SW480 (cell line): ENCODE data around the gene GFOD1.
"Not testable (repeated sequence)": the region's sequence is repeated elsewhere in the genome, so short reads cannot be mapped to it uniquely, and the experiment has no call there.

Source experiments
- DNase-seq: peaks from one replicate; pipeline ENCODE4 v3.0.0-alpha.2; 2016; ENCODE audit warnings: low spot score

GFOD1 gene

DNA sequence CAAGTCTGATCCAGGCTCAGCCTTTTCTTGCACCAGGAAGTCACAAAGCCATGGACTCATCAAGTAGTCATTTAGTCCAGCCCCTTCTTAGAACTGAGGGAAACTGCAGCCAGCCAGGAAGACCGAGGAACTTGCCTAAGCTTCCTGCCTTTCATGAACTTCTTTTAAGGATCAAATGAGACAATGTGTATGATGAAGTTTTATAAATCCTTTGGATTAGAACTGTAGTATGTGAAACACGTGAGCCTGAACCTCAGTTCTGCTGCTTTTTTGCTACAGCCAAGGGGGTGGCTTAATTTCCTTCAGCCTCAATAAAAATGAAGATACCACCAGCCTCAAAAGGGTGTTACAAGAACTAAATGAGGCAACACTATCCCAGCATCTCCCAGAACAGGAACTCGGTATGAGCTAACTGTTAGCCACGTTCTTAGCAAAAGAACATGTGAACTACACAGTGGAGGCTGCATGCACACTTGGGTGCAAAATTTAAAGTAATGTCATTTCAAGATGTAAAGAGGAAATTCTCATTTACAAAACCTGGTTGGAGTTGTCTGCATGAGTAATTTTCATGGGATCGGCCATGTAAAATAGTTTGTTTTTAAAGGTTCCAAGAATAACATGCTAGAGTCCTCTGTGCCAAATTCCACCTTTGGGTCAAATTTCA is 83.0 kb downstream of the GFOD1 start:
- no peak for DNase-seq

- DNase-seq = no peak
Observed at GRCh38 chr6:13402711-13403110, 84.7 kb downstream of the GFOD1 start.

DNA sequence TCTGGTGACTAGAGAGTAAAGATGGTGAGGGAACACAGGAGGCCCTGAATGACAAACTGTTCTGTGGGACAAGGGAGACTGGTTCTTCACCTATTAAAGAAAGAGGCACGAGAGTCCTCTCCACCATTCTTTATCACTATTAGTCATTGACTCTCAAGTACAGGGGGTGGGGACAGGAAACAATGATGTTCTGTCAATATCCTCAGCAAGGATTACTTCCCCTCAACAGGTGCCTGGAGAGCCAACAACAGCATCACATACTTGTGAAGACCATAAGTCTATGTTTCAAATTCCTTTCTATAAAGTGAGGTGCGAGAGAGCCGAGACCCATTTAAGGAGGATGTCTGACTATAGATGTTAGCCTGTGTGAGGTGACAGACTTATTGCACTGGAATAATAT is 86.6 kb downstream of the GFOD1 start:
- no peak for DNase-seq

- no peak for DNase-seq
Observed at GRCh38 chr6:13398421-13398994, 88.9 kb downstream of the GFOD1 start.

DNA sequence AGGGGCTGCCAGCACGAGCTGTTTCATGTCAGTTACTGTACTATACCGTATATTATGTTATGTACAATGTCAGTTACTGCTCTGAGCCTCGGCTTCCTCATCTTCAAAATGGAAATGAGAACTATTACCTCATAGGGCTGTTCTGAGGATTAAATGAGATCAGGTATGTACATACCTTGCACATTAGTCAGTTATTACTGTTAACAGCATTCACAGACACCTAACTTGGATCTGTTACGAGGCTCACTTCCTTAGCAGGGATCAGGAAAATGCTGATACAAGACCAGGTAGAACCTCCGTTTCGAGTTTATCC is 89.4 kb downstream of the GFOD1 start:
- no peak for DNase-seq

DNA sequence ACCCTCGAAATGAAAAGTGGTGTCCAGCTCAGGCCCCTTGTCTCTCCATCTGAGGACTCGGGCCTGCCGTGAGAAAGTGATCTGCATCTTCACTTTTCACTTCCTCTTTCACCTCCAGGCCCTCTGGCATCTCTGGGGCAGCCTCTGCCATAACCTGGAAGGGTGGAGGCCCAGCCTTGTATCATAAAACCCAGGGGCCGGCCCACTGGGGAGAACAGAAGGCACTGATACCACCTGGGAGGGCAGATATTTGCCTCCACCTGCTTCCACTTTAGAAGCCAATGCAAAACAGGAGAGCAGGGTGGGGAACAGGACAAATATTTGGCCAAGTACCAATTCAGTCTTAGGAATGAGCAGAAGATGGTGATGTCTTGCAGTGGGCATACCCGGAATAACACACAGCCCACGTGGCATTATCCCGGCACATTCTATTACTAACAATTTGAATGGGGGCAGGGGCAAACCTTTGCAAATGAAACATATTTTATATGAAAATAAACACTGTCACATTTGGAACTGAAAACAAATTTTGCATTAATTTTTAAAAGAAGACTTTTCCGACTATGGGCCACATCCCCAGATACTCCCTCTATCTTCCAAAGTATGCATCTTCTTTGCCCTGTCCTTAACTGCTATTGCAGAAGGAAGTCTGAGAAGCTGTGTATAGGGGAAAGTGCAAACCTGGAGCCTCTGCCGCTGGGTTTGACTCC is 89.9 kb downstream of the GFOD1 start:
- no peak for DNase-seq

GRCh38 chr6:13396241-13396792 is 91.1 kb downstream of the GFOD1 start:
- no peak for DNase-seq

DNA sequence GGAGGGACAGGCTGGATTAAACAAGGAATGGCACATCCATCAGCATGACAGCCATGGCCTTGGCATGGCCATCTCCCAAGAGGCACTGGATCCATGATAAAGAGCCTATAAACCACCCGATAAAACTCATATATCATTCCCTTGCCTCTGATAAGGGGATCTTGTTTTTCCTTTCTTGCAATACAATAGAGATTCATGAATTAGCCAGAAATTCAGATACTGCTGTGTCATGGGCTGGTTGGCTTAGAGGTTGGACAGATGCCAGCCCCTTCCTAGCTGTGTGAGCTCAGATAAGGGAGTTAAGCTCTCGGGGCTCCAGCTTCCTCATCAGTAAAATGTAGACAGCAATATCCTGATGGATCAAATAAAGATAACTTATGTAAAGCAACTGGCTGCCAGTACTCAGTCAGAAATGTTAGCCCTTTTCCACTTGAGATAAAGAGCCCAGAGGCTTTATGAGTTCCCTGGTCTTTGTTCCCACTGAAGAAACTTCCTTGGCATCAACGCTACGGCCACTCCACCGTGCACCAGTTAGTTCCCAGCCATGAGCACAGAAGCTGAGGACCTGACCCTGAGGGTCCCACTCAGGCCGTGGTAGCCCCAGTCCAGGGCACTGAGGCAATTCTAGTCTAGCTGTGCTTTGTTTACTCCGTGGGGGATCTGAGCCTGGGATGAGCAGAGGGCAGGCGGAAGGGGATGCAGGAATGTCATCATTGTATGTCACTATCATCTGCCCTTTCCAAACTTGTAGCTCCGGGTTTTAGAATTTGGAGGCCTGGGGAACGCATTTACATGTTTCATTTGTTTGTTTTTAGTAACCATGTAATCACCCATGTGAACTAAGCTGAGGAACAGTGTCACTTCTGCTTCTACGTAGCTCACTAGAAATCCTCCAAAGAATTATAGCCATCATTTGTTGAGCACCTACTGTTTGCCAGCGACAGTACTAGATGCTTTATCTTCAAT is 91.8 kb downstream of the GFOD1 start:
- DNase-seq = no peak

DNA sequence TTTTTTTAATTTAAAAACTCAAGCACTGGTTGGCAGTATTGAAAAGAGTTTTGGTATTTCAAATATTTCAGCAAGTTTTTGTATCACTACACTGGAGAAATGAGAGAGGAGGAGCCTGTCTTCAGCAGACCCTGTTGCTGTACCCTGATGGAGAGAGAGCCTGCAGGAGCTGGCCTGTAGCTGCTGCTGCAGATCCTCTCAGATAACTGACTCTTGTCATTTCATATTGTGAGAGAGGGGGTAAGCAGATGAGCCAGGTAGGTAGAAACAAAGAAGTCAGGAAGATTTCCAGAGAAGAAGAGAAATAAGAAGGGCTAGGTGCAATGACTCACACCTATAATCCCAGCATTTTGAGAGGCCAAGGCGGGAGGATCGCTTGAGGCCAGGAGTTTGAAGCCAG is 94.9 kb downstream of the GFOD1 start:
- DNase-seq = no peak

- DNase-seq = no peak
Observed at GRCh38 chr6:13391537-13391936, 95.9 kb downstream of the GFOD1 start.

GRCh38 chr6:13390658-13391057 is 96.7 kb downstream of the GFOD1 start:
- DNase-seq = no peak

- DNase-seq = not testable (repeated sequence)
Observed at GRCh38 chr6:13389237-13389636, 98.2 kb downstream of the GFOD1 start.

DNA sequence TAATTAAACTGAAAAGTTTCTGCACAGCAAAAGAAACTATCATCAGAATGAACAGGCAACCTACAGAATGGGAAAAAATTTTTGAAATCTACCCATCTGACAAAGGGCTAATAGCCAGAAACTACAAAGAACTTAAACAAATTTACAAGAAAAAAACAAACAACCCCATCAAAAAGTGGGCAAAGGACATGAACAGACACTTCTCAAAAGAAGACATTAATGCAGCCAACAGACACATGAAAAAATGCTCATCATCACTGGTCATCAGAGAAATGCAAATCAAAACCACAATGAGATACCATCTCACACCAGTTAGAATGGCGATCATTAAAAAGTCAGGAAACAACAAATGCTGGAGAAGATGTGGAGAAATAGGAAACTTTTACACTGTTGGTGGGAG is 98.6 kb downstream of the GFOD1 start:
- DNase-seq = not testable (repeated sequence)

DNA sequence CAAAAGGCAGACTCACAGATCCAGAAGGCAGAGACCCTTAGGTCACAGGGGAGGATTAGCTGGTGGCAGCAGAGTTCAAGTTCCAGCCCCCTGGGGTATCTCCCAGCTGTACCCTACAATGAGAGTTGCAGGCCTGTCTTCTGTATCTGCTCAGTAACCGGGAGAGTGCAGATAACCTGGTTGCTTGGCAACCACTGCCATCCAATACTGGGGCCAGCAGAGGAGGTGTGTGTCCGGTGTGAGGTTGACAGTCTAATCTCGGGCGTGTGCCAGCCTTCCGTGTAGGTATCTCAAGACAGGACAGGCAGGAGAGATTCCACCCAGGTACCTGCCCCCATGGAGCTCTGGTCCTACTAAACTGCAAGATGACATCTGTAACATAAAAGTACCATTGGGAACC is 102.4 kb downstream of the GFOD1 start:
- DNase-seq = no peak

DNA sequence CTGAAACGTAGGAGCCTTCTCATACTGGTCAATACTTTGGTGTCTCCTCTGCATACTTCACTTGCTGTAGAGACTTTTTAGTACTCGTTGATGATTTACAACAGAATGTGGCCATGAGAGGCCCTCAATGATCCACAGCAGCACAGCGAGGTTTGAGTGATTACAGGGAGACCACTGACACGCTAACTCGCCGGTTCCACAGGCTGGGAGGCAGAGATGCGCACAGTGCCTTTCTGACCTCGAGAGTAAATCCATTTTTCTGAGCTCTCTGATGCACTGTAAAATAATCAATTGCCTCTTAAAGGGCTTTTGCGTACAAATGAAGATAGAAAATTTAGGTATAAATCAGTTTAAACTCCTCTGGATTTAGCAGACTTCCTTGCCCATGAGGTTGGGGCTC is 102.9 kb downstream of the GFOD1 start:
- DNase-seq = no peak

DNA sequence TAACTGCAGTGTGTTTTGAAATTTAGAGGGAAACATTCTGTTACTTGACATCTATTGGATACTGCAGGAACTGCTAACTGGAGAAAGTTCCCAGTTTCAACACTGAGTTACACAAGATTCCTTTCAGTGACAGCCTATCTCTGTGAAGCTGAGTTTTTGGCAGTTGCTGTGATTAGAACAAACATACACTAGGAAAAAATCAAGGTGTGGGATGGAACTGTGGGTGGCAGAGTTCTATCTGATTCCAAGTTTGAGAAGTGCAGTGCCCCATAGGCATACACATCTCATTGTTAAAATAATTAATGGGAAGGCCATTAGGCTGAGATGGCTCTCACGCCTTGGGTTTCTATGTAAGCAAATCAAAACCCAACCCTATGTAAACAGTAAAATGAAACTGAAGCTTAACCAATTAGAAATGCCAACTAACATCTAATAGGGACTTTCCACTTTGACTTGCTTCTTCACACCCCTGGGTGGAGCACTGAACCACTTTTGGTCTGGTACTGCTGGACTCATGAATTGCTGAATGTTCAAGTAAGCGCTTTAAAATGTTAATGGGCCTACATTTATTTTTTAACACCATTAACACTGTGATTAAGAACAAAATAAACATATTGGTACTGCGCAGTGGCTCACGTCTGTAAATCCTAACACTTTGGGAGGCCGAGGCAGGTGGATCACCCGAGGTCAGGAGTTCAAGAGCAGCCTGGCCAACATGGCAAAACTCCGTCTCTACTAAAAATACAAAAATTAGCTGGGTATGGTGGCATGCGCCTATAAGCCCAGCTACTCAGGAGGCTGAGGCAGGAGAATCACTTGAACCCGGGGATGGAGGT is 103.9 kb downstream of the GFOD1 start:
- DNase-seq = peak; percentile 19

GRCh38 chr6:13380761-13381160 is 106.6 kb downstream of the GFOD1 start:
- no peak for DNase-seq

DNA sequence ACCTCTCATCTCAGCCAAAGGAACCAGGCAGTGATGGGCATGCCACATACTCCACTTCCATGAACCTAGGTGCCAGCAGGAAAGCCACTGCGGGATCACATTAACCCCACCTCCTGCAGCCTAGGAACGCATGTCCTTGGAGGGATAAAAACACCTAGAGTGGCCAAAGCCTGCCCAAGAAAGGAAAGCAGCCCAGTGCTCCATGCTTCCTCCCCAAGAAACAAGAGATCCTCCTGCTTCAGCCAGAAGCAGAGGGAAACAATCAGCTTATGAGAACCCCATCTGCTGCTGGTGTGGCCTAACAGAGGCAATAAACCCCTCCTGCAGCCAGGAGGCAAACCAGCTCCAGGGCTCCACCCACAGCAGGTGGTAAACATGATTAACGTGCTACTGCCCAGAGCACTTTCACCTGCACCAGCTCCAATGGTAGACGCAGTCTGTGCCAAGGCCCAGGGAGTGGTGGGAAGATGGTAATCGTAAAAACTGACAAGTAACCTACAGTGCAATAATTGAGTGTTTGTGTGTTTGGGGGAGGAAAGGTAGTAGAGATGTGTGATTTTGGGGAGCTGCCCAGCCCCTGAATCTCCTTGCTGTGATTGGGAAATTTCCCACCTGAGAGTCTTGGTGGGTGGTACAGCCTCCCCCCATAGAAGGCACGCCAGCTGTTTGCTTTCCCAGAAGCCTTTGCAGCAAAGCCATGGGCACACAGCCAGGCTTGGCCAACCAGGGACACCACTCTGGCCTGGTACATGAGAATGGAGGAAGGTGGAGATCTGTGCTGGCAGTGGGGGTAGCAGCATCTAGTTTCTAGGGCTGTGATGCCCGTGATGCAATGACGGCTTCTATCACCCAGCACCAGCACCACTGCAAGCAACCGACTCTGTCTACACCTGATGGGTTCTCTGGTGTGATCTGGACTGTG is 108.5 kb downstream of the GFOD1 start:
- peak; percentile 39 for DNase-seq

GRCh38 chr6:13377054-13377758 is 110.2 kb downstream of the GFOD1 start:
- DNase-seq = no peak
